ENCODE measurements around the gene GDF7. TPM values are rescaled to one million over a fixed set of nuclear protein-coding genes. Genes with fewer than 3 reads are reported as not detected.
A peak's percentile ranks its signal among the peaks of the same experiment; 100 is the strongest.

GDF7 gene
- 1 to 10 TPM in 1 of 4 donors, under 1 TPM in 3; 0.12 to 1.1 (median 0.25) TPM for total RNA-seq

- TF ChIP-seq CTCF (IDR thresholded peaks at IDR 0.05) = no peak
- DNase-seq (ENCODE audit: low spot score) = no peak
- ATAC-seq (ENCODE audit: low FRiP score) = peak; percentile 12
Observed at GRCh38 chr2:20666304-20667150, at the start of gene GDF7. Gene GDF7 (plus strand): TSS chr2:20667144. CDS start chr2:20667240, 96 bp downstream.

- DNase-seq (ENCODE audit: low spot score) (peak; percentile 94), ATAC-seq (ENCODE audit: low FRiP score) (peak; percentile 92)
- TF ChIP-seq CTCF (IDR thresholded peaks at IDR 0.05) = peak in 1 of 3 donors; percentile 37
Observed at GRCh38 chr2:20617892-20618467, 49.0 kb upstream of the GDF7 start.

GRCh38 chr2:20618468-20618885, 48.5 kb upstream of the GDF7 start:
- TF ChIP-seq CTCF (IDR thresholded peaks at IDR 0.05) = no peak
- peak; percentile 25 for DNase-seq (ENCODE audit: low spot score)
- ATAC-seq (ENCODE audit: low FRiP score) = peak; percentile 47

- DNase-seq (ENCODE audit: low spot score) = no peak
- no peak for ATAC-seq (ENCODE audit: low FRiP score)
- no peak for TF ChIP-seq CTCF (IDR thresholded peaks at IDR 0.05)
Observed at GRCh38 chr2:20618886-20619521, 47.9 kb upstream of the GDF7 start.

- DNase-seq (ENCODE audit: low spot score) (no peak), ATAC-seq (ENCODE audit: low FRiP score) (no peak)
- no peak for TF ChIP-seq CTCF (IDR thresholded peaks at IDR 0.05)
Observed at GRCh38 chr2:20619624-20620024, 47.3 kb upstream of the GDF7 start.

GRCh38 chr2:20620271-20620681, 46.7 kb upstream of the GDF7 start:
- no peak for TF ChIP-seq CTCF (IDR thresholded peaks at IDR 0.05)
- no peak for DNase-seq (ENCODE audit: low spot score)
- no peak for ATAC-seq (ENCODE audit: low FRiP score)

Measured in omental fat pad (tissue), 4 donors.